RKO (cell line): ENCODE measurements around the gene MSI1.

Source experiments
- DNase-seq: peaks from one replicate; pipeline ENCODE4 v3.0.0-alpha.2; 2016; ENCODE audit warnings: low spot score

Gene MSI1

GRCh38 chr12:120376934-120377572 lies 8.1 kb upstream of the MSI1 start:
- no peak for DNase-seq

GRCh38 chr12:120376416-120376815 lies 7.5 kb upstream of the MSI1 start:
- DNase-seq: no peak

GRCh38 chr12:120376009-120376408 lies 7.0 kb upstream of the MSI1 start:
- DNase-seq: no peak

- DNase-seq: no peak
These were observed 4.7 kb upstream of the MSI1 start for GRCh38 chr12:120373683-120374082.

DNA sequence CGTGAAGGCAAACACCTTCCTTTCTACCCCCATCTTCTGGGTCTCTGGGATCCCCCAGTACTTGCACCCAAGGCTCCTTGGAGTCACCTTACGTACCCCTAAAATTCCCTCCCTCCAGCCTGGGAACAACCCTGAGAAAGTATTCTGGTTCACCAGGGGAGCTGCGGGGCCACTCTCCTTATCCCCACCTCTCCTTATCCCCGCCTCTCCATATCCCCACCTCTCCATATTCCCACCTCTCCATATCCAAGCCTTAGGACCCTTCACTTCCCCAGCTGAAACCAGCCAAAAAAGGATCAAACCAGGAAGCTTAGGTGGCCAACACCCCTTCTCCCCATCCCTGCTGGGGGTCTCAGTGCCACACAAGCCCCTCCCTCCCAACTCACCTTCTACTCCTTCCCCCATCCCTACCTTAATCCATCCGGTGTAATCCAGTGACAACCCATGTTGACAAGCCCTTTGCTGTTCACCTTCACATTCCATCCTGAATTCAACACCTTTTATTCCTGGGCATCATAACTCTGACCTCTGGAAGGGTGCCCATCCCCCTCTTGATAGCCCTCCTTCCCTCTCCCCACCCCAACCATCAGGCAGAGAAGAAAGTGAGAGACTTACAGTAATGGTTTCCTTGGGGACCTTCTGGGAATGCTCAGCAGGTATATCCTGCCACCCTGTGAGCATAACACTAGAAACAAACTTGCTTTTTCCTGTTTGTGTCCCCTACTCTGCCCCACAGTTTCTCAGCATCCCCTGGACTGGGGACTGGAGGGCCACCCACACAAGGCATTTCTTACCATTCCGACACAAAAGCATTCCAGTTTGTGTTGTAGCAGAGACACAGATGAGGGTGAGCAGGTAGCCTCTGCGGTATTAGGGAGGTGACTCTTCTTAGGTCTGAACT lies 1.6 kb upstream of the MSI1 start:
- DNase-seq: no peak

- DNase-seq: peak; percentile 29
These were observed 809 bp upstream of the MSI1 start for GRCh38 chr12:120369603-120370342.

DNA sequence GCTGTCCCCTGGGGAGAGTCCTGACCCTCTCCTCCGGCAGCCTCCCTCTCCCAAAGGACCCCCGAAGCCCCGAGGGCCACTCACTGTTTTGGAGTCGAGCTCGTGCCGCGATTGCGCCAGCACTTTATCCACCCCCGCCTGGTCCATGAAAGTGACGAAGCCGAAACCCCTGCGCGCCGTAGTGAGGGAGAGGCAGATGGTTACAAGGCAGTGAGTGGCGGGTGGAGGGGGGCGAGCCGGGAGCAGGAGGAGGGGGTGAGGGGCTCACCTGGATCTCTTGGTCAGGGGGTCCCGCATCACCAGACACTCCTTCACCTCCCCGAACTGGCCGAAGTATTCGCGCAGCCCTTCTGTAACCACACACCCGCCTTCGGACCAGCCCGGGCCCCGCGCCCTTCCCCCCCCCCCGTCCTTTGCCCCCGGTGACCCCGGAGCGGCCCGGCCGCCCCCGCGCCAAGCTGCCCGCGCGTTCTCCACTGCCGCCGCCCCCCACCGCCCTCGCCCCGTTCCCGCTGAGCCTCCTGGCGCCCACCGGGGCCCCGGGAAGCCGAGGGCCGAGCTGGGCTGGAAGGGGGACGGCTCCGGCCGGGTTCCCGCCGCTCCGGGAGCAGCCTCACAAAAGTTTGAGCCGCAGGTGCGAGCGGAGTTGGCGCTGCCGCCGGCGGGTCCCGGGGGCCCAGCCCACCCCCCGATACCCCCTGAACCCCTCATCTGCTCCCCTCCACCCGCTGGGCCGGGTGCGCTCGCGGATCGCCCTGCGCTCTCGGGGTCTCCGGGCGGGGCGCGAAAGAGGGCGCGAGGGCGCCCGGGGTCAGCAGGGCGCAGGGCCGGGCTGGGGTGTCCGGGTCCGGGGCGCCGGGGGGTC lies 808 bp downstream of the MSI1 start:
- DNase-seq: peak; percentile 70

DNA sequence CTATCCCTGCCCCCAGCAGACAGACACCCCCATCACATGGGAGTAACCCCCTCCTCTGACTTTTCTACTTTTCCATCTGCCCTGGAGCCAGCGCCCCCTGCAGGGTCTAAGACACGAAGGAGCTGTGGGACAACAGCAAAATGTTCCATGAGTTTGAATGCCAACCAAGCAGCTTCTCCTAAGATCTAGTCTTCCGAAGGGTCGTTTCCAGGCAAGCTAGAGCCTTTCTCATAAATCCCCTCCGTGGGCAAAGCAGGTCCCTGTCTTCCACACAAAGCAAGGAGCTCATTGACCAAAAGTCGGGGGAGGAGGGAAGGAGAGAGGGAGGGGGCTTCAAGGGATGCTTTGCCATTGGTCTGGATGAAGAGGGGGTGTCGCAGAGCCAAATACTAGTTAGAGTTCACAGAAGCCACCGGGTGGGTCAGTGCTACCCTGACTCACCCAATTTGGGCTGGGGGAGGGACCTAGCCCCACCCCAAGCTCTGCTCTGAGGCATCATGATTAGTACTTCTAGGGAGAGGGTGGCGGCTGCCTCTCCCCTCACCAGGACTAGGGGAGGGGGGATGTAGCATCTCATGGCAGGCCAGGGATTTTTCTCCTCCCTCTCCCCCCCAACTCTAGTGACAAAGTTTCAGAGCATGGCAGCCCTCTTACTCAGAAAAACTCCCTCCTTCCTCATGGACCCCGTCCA lies 1.6 kb downstream of the MSI1 start:
- peak; percentile 50 for DNase-seq

GRCh38 chr12:120366845-120367232 lies 2.1 kb downstream of the MSI1 start:
- no peak for DNase-seq

GRCh38 chr12:120366341-120366705 lies 2.6 kb downstream of the MSI1 start:
- DNase-seq: no peak

GRCh38 chr12:120365675-120366340 lies 3.2 kb downstream of the MSI1 start:
- no peak for DNase-seq

DNA sequence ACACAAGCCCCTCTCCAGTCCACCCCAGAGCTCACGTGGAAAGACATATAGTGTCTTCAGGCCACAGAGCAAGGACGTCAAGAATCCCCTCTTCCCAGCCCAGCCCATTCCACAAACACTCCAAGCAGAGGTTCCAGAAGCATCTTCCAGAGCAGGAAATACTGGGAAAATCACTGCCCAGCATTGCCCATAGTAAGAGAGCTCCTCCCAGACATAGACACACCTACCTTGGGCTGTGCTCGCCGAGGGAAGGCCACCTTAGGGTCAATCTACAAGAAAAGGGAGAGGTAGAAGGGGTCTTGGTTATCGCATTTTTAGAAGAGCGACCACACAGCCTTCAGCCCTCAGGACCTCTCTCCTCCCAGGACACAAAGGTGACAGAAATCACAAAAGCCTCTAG lies 4.5 kb downstream of the MSI1 start:
- no peak for DNase-seq

DNA sequence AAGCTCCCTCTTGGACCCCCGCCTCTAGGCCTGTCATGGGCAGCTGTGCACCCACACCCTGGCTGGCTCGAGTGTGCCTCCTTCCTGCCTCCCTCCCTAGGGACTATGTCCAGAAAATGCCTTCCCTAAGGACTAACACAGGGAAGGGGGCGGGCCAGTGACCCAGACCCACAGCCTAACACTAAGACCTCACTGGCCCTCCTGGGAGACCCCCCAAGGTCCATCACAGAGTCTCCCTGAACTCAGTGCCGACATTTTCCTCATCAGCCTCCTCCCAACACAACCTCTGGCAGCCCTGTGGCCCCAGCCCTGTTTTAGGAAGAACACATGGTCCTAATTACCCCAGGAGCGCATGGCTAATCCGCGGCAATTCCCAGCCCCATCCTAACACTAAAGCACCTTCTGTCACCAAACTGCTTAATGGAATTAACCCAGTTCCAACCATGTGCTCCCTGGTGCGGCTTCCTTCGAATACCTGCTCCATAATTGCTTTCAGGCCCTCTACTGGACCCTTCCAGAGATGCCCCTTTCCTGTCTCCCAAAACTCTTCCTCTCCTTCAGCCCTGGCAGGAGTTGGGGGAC lies 5.6 kb downstream of the MSI1 start:
- DNase-seq: no peak

DNA sequence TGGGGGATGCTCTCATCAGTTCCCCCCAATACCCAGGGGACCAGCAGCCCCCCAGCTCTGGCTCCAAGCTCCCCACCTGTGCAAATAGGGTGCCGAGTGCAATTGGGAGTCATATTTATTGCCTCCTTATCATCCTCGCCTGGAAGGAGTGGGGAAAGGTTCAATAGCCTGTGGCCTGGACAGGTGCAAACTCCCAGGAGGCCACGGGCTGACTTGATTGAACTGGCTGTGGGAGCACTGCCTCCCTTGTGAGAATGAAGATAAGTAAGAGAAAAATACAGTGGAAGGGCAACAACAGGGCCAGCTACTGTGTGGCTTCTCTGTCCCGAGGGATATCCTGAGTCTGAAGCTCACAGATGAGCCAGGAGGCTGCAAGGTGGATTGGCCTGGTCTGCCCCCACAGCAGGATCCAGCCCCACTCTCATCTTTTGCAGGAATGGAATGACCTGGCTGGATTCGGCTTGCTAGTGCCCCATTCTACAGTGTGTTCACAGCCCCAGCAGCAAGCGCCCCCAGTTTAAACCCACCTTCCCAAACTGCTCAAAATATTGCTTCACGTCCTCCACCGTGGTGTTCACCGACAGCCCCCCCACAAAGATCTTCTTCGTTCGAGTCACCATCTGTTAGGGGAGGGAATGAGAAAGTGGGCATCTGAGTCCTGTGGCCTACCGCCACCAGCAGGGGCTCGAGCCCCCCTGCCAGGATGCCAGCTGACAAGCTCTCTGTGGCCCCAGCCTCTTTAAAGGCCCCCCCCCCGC lies 6.3 kb downstream of the MSI1 start:
- DNase-seq: no peak

- DNase-seq: no peak
These were observed 7.3 kb downstream of the MSI1 start for GRCh38 chr12:120361506-120362208.

- DNase-seq: no peak
These were observed 9.8 kb downstream of the MSI1 start for GRCh38 chr12:120359128-120359527.

GRCh38 chr12:120358412-120359100 lies 10.4 kb downstream of the MSI1 start:
- no peak for DNase-seq

GRCh38 chr12:120357104-120357503 lies 11.9 kb downstream of the MSI1 start:
- no peak for DNase-seq
